ENCODE results near the gene CALCOCO1.
A peak's percentile ranks its signal among the peaks of the same experiment; 100 is the strongest.

Gene CALCOCO1

GRCh38 chr12:53747095-53747494 lies 19.8 kb upstream of the CALCOCO1 start:
- H3K4me3 ChIP-seq (ENCODE audit: insufficient read depth, low read length, poor library complexity, severe bottlenecking): no peak overlapping the region
- no peak overlapping the region for H2AFZ ChIP-seq (ENCODE audit: low read depth, low read length, severe bottlenecking)
- H3F3A ChIP-seq (ENCODE audit: insufficient read depth): peaks cover 11% of the 10 kb centered on the region
- TF ChIP-seq CTCF (IDR thresholded peaks at IDR 0.05; ENCODE audit: insufficient read depth, low read length, poor library complexity, severe bottlenecking): no peak
- H3K9ac ChIP-seq (ENCODE audit: low read length): no peak overlapping the region
- H3K79me2 ChIP-seq (ENCODE audit: insufficient read depth, low read length): no peaks in the 10 kb centered on the region
- no peak overlapping the region for H3K4me2 ChIP-seq (ENCODE audit: low read depth, low read length, poor library complexity, severe bottlenecking)
- no peaks in the 10 kb centered on the region for H3K9me2 ChIP-seq (replicated peaks; ENCODE audit: insufficient read depth, low read length)
- H3K27ac ChIP-seq (ENCODE audit: low read depth, low read length): no peak overlapping the region
- H3K36me3 ChIP-seq (ENCODE audit: low read length): no peaks in the 10 kb centered on the region
- no peaks in the 10 kb centered on the region for H3K9me3 ChIP-seq (ENCODE audit: insufficient read depth, low read length)
- H3K27me3 ChIP-seq (ENCODE audit: low read length): no peaks in the 10 kb centered on the region
- H4K20me1 ChIP-seq (ENCODE audit: low read depth, low read length): no peaks in the 10 kb centered on the region

GRCh38 chr12:53746592-53747092 lies 19.4 kb upstream of the CALCOCO1 start:
- Histone ChIP-seq H3K9me2 (replicated peaks; ENCODE audit: insufficient read depth, low read length) (no peaks in the 10 kb centered on the region), H3F3A (ENCODE audit: insufficient read depth) (peaks cover 11% of the 10 kb centered on the region), H3K4me2 (ENCODE audit: low read depth, low read length, poor library complexity, severe bottlenecking) (no peak overlapping the region), H3K36me3 (ENCODE audit: low read length) (no peaks in the 10 kb centered on the region), H3K9ac (ENCODE audit: low read length) (no peak overlapping the region), H3K4me3 (ENCODE audit: insufficient read depth, low read length, poor library complexity, severe bottlenecking) (no peak overlapping the region), H3K9me3 (ENCODE audit: insufficient read depth, low read length) (no peaks in the 10 kb centered on the region), H3K79me2 (ENCODE audit: insufficient read depth, low read length) (no peaks in the 10 kb centered on the region), H4K20me1 (ENCODE audit: low read depth, low read length) (no peaks in the 10 kb centered on the region), H3K27me3 (ENCODE audit: low read length) (no peaks in the 10 kb centered on the region), H3K27ac (ENCODE audit: low read depth, low read length) (no peak overlapping the region), H2AFZ (ENCODE audit: low read depth, low read length, severe bottlenecking) (no peak overlapping the region)
- no peak for TF ChIP-seq EZH2phosphoT487 (conservative IDR thresholded peaks at IDR 0.05; ENCODE audit: low read length)
- peak; percentile 98 for TF ChIP-seq CTCF (IDR thresholded peaks at IDR 0.05; ENCODE audit: insufficient read depth, low read length, poor library complexity, severe bottlenecking)

GRCh38 chr12:53744751-53745150 lies 17.5 kb upstream of the CALCOCO1 start:
- no peak overlapping the region for H2AFZ ChIP-seq (ENCODE audit: low read depth, low read length, severe bottlenecking)
- no peak overlapping the region for H3K4me3 ChIP-seq (ENCODE audit: insufficient read depth, low read length, poor library complexity, severe bottlenecking)
- no peak overlapping the region for H3K4me2 ChIP-seq (ENCODE audit: low read depth, low read length, poor library complexity, severe bottlenecking)
- no peaks in the 10 kb centered on the region for H3K9me3 ChIP-seq (ENCODE audit: insufficient read depth, low read length)
- no peak overlapping the region for H3K9ac ChIP-seq (ENCODE audit: low read length)
- no peaks in the 10 kb centered on the region for H4K20me1 ChIP-seq (ENCODE audit: low read depth, low read length)
- H3K27ac ChIP-seq (ENCODE audit: low read depth, low read length): no peak overlapping the region
- H3K27me3 ChIP-seq (ENCODE audit: low read length): no peaks in the 10 kb centered on the region
- TF ChIP-seq EZH2phosphoT487 (conservative IDR thresholded peaks at IDR 0.05; ENCODE audit: low read length) (no peak), CTCF (IDR thresholded peaks at IDR 0.05; ENCODE audit: insufficient read depth, low read length, poor library complexity, severe bottlenecking) (no peak)
- H3K79me2 ChIP-seq (ENCODE audit: insufficient read depth, low read length): no peaks in the 10 kb centered on the region
- no peaks in the 10 kb centered on the region for H3K9me2 ChIP-seq (replicated peaks; ENCODE audit: insufficient read depth, low read length)
- H3K36me3 ChIP-seq (ENCODE audit: low read length): no peaks in the 10 kb centered on the region
- H3F3A ChIP-seq (ENCODE audit: insufficient read depth): peaks cover 5% of the 10 kb centered on the region

GRCh38 chr12:53744130-53744441 lies 16.8 kb upstream of the CALCOCO1 start:
- no peaks in the 10 kb centered on the region for H4K20me1 ChIP-seq (ENCODE audit: low read depth, low read length)
- H3K9ac ChIP-seq (ENCODE audit: low read length): no peak overlapping the region
- H3K9me2 ChIP-seq (replicated peaks; ENCODE audit: insufficient read depth, low read length): no peaks in the 10 kb centered on the region
- H3F3A ChIP-seq (ENCODE audit: insufficient read depth): no peaks in the 10 kb centered on the region
- no peak overlapping the region for H3K27ac ChIP-seq (ENCODE audit: low read depth, low read length)
- no peaks in the 10 kb centered on the region for H3K9me3 ChIP-seq (ENCODE audit: insufficient read depth, low read length)
- no peaks in the 10 kb centered on the region for H3K27me3 ChIP-seq (ENCODE audit: low read length)
- H3K36me3 ChIP-seq (ENCODE audit: low read length): no peaks in the 10 kb centered on the region
- no peak overlapping the region for H2AFZ ChIP-seq (ENCODE audit: low read depth, low read length, severe bottlenecking)
- H3K79me2 ChIP-seq (ENCODE audit: insufficient read depth, low read length): no peaks in the 10 kb centered on the region
- H3K4me3 ChIP-seq (ENCODE audit: insufficient read depth, low read length, poor library complexity, severe bottlenecking): no peak overlapping the region
- no peak overlapping the region for H3K4me2 ChIP-seq (ENCODE audit: low read depth, low read length, poor library complexity, severe bottlenecking)
- TF ChIP-seq CTCF (IDR thresholded peaks at IDR 0.05; ENCODE audit: insufficient read depth, low read length, poor library complexity, severe bottlenecking): no peak
